Stimulated activated CD4-positive, alpha-beta T cell treated with anti-CD3 and anti-CD28 coated beads, Interleukin-4, amount 100 ng/mL, for 1 hour (primary cell): ENCODE data around the gene C2CD4D.
A peak's percentile ranks its signal among the peaks of the same experiment; 100 is the strongest.
"Not testable (repeated sequence)": the region's sequence is repeated elsewhere in the genome, so short reads cannot be mapped to it uniquely, and the experiment has no call there.

Source experiments
- DNase-seq: peaks from one replicate; pipeline ENCODE4 v3.0.0-alpha.2; 2020

The C2CD4D gene

DNA sequence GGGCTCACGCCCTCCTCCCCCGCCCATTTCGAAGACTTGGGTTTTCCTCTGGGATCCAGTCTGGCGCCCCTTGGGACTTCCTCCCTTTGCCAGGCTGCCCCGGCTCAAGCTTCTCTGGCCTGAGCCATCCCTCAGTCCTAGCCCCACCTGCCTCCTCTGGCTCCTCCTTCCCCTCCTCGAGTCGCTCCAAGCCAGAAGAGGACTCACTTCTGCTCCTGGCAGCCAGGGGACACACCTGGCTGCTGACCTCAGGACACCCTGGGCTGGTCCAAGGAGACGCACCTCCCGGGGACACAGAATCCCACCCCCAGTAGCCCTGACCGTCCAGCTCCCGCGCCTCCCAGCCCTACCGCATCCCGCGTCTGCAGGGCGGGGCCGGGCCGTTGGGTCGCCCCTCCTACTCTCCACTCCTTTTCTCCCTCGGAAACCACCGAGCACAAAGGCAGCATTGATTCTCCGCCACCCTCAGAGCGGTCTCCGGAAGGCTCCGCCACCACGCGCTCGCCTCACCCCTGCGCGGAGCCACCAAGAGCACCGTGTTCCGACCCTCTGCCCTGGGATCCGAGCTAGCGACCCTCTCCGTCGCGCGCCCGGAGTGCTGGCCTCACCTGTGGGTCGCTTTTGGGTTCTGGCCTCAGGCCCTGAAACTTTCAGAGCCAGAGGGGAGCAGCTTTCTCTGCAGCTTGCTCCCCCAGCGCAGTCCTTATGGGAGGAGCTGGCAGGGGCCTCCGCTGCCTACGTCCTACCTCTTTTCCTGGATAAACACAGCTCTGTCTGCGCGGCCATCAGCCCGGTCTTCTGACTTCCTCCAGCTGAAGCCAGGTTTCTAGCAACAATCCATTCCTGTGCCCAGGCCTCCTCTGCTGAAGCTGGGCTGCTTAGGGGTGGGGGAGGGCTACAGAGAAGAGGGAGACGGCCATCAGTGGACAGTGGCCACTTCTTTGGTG, at the start of gene C2CD4D:
C2CD4D (minus strand) TSS at position 364 of the 947 bp plus-strand sequence. CDS start 831 bp downstream, outside the sequence.
- peak; percentile 69 for DNase-seq

DNA sequence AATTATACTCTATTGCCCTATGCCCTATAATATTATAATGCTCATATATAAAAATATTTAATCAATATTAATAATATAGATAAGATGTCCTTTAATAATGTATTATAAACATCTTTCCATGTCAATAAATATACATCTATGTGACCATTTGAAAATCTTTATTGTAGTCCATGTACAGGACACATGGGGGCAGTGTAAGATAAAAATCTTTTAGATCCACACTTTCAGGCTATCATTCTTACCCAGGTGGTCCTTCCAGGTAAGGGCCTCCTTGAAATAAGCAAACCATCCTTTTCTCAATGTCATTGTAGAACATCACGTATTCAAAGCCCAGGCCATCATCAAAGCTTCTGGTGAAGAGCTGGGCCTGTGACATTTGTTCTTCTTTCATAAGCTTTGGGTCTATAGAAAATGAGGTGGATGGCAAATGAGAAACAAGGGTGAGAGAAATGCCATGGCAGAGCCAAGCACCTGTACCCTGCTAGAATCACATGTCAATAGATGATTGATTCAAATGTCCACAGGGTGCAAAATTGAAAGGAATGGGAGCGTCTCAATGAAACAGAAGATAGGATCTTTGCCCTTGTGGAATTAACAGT, 49.5 kb upstream of the C2CD4D start:
- DNase-seq = no peak

DNA sequence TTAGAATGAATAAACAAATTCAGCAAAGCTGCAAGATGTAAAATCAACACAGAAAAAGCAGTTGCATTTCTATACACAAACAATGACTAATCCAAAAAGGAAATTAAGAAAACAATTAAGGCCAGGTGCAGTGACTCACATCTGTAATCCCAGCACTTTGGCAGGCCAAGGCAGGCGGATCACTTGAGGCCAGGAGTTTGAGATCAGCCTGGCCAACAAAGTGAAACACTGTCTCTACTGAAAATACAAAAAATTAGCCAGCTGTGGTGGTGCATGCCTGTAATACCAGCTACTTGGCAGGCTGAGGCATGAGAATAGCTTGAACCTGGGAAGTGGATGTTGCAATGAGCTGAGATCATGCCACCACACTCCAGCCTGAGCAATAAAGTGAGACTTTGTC, 47.4 kb upstream of the C2CD4D start:
- no peak for DNase-seq

DNA sequence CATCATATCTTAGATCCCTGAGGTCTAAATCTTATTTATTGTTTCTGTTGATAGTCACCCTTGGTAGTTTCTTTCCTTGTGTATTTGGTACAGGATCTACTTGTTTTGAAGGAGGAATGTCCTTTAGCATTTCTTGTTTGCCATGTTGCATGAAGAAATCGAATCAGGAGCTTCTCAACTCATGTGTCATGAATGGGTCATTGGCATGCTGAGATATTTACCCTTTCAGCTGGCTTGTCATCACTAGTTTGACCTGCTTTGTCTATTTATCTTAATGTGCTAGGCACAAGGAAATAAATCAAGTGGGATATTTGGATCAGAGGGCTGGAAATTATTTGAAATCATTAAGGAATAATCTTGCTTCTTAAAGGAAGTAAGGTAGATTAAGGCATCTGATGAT, 45.9 kb upstream of the C2CD4D start:
- DNase-seq = no peak

DNA sequence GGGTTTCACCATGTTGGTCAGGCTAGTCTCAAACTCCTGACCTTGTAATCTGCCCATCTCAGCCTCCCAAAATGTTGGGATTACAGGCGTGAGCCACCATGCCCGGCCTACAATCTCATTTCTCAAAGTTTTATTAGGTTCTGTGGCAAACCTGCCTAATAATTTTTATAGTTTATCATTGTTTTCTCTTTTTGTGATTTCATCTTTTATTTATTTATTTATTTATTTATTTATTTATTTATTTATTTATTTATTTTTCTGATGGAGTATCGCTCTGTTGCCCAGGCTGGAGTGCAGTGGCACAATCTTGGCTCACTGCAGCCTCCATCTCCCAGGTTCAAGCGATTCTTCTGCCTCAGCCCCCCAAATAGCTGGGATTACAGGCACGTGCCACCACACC, 45.3 kb upstream of the C2CD4D start:
- DNase-seq = not testable (repeated sequence)

DNA sequence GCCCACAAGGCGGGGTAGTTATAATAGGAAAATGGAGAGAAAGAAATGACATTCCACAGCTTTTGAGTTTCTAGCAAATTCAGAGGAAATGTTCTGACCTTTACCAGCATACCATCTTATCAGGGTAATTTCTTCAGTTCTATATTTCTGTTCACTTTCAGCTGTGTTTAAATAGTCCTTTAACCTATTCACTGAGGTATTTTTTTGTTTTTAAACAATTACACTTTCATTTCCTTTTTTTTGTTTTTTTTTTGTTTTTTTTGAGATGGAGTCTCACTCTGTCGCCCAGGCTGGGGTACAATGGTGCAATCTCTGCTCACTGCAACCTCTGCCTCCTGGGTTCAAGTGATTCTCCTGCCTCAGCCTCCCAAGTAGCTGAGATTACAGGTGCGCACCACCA, 44.8 kb upstream of the C2CD4D start:
- not testable (repeated sequence) for DNase-seq

DNA sequence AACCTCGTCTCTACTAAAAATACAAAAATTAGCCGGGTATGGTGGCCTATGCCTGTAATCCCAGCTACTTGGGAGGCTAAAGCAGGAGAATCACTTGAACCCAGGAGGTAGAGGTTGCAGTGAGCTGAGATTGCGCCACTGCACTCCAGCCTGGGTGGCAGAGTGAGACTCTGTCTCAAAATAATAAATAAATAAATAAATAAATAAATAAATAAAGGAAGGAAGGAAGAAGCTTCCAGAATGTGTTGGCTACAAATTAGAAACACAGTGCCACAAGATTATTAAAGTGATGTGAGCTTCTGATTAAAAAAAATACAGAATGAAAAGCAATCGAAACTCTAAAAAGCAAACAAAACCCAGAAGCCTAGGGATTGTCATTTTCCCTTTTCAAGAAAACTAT, 44.3 kb upstream of the C2CD4D start:
- not testable (repeated sequence) for DNase-seq

DNA sequence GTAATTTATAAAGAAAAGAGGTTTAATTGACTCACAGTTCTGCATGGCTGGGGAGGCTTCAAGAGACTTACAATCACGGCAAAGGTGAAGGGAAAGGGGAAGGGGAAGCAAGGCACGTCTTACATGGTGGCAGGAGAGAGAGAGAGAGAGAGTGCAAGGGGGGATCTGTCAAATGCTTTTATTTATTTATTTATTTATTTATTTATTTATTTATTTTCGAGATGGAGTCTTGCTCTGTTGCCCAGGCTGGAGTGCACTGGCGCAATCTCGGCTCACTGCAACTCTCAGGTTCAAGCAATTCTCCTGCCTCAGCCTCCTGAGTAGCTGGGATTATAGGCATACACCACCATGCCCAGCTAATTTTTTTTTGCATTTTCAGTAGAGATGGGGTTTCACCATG, 43.3 kb upstream of the C2CD4D start:
- DNase-seq = not testable (repeated sequence)

DNA sequence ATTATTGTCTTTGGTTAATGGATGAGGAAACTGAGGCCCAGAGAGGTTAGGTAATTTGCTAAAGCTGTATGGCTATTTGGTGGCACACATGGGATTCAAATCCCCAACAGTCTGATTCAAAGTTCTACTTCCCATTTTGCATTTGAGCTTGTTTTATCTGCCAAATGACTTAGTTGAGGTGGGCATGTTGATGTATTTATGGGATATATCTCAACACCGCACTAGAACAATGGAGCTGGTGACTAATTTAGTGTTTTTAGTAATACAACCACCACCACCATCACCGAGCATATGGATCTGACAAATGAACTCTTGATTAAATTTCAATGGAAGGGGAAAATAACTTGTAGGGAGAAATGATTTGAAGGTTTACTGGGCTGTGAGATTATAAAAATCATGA, 42.8 kb upstream of the C2CD4D start:
- no peak for DNase-seq

DNA sequence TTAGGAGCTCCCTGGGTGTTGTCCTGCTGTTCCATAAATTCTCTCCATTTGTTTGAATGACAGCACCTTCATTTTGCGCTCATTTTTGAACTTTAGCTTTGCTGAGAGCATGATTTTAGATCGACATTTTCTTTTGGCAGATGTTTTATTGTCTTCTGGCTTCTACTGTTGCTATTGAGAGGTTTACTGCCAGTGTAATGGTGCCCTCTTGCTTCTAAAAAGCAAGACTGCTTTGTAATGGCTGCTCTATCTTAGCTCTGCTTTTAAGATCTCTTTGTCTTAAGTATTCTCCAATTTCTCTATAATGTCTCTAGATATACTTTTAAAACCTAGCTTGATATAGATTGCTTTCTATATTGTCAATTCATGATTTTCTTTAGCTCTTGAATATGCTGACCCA, 41.9 kb upstream of the C2CD4D start:
- DNase-seq = no peak

DNA sequence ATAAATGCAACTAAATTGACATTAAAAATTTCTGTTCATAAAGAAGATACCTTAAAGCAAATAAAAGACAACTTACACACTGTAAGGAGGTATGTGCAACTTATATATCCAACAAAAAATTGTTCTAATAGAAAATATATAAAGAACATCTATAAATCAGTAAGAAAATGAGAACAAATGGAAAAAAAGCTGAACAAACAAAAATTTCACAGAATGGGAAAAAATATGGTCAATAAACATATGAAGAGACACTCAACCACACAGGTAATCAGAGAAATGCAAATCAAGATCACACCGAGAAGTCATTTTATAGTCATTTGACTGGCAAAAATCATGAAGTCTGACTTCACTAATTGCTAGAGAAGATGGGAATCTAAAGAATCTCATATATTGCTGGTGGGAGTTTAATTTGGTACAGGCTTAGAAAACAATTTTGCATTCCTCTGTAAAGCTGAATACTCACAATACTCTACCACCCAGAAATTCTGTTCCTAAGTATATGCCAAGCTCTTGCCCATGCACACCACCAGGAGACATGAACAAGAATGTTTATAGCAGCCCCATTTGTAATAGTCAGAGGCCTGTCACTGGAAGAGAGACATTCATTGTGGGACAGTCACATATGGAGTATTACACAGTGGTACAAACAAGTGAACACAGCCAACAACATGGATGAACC, 35.9 kb upstream of the C2CD4D start:
- DNase-seq = no peak

DNA sequence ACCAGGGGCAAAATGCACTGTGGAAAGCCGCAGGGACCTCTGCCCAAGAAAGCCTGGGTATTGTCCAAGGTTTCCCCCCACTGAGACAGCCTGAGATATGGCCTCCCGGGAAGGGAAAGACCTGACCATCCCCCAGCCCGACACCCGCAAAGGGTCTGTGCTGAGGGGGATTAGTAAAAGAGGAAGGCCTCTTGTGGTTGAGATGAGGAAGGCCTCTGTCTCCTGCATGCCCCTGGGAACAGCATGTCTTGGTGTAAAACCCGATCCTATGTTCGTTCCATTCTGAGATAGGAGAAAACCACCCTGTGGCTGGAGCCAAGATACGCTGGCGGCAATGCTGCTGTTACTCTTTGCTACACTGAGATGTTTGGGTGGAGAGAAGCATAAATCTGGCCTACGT, 33.2 kb upstream of the C2CD4D start:
- not testable (repeated sequence) for DNase-seq

DNA sequence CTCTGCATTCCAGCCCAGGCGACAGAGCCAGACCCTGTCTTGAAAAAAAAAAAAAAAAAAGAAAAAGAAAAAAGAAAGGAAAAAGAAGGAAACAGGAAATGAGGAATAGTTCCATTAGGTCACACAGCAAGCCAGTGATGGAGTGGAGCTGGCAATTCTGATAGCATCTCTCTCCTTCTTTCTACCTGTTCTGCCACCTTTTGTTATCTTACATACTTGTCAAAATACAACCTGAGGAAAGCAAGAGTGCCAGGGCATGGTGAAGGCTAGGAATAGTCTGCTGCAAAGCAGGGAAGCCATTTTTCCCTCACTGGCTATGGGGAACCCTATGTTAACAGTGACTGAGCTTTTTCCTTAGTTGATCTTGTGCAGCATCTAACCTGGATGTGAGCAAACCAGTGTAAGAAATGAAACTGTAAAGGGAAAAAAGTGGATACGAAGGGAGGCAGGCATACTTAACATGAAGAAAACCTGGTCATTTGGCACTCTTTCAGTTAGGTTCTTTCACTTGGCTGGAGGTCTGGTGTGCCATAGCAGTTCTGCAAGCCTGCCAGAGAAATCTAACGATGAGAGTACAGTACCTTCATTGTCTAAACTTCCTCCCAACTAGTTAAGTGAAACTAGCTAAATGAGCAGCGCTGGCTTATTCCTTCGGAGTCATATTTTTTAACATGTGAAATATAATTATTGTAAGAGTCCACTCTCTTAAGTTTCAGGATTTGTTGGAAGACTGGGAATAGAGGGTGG, 31.8 kb upstream of the C2CD4D start:
- no peak for DNase-seq

DNA sequence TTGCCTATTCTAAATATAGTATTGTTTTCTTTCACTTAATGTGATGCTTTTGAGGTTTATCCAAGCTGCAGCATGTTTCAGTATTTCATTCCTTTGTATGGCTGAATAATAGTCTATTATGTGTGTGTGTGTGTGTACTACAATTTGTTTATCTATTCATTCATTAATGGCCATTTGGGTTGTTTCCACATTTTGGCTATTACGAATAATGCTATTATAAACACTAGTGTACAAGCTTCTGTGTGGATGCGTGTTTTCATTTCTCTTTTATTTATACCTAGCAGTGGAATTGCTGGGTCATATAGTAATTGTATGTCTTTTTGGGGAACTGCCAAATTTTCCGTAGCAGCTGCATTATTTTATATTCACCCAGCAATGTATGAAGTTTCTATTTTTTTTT, 28.9 kb upstream of the C2CD4D start:
- DNase-seq = no peak

DNA sequence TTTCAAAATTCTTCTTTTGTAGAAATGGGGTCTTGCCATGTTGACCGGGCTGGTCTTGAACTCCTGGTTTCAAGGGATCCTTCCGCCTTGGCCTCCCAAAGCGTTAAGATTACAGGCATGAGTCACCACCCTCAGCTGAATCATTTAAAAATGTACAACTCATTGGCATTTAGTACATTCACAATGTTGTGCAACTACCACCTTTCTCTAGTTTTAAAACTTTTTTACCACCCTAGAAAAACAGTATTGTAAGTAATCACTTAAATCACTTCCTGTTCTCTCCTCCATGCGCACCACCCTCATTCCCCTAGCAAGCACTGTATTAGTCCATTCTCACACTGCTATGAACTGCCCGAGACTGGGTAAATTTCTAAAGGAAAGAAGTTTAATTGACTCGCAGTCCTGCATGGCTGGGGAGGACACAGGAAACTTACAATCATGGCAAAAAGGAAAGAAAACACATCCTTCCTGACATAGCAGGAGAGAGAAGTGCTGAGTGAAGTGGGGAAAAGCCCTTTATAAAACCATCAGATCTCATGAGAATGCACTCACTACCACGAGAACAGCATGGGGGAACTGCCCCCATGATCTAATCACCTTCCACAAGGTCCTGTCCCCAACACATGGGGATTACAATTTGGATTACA, 28.3 kb upstream of the C2CD4D start:
- no peak for DNase-seq

DNA sequence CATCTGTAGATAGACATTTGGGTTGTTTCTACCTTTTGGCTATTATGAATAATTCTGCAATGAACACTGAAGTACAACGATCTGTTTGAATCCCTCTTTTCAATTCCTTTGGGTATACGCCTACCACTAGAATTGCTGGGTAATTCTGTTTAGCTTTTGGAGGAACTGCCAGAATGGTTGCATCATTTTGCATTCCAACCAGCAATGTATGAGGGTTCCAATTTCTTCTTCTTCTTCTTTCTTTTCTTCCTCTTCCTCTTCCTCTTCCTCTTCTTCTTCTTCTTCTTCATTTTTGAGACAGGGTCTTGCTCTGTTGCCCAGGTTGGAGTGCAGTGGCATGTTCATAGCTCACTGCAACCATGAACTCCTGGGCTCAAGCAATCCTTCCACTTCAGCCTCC, 27.7 kb upstream of the C2CD4D start:
- no peak for DNase-seq

DNA sequence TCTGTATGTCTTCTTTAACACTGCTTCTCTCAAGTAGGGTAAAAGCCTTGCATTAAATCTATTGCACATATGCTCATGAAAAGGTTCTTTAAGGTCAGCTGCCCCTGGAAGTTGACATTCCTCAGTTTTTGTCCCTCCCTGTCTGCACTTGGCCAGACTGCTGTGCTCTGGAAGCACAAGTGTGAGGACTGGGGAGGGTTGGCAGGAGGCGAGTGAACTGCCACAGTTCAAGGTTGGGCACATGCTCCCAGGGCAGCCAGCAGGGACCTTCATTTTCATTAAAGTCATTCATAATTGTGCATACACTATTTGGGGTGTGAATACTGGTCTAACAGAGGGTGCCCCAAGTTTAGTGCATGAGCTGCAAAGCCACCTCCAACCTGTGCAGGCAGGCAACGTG, 24.8 kb upstream of the C2CD4D start:
- DNase-seq = no peak

DNA sequence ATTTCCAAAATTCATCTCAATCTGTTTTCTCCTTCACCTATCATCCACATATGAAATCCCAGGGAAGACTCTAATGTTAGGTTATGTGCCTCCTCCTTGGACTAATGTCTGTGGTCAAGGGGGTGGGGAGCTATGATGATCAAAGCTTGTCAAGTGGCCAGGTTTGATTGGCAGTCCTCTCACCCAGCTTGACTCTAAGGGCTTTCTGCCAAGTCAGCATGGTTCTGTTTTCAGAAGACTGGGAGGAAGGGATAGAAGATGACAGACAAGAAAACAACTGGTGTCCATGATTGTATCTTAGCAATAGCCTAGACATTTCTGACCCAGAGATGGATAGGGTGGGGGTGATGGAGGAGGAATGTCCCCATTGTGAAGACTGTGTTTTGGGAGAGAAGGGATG, 23.0 kb upstream of the C2CD4D start:
- DNase-seq = no peak

DNA sequence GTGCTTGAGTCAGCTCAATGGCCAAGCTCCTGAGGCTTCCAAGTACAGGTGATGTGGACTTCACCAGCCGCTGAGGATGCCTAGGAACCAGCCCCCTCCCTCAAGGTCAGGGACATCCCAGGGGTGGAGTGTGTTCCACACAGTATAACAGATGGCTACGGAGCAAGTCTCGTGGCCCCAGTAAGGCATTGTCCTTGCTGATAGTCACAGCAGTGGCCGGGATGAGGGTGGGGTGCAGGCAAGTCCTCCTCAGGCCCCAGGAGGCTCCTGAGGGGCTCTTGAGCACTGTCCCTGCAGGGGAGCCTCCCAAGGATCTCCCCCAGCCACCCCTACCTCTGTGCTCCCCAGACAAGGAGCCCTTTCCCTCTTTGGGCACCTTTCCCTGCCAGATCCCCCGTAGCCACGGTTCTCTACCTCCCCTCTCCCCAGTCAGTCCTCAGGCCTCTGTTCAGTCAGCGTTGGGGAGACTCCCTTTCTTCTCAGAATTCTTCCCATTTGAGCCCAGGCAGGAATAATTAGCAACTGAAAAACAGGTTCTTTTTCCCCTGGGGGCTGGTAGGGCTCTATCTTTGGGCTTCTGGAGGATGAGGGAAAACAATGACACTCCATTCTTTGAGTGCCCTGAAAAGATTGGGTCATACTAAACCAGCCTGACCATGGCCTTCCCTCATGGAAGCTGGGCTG, 21.0 kb upstream of the C2CD4D start:
- no peak for DNase-seq

DNA sequence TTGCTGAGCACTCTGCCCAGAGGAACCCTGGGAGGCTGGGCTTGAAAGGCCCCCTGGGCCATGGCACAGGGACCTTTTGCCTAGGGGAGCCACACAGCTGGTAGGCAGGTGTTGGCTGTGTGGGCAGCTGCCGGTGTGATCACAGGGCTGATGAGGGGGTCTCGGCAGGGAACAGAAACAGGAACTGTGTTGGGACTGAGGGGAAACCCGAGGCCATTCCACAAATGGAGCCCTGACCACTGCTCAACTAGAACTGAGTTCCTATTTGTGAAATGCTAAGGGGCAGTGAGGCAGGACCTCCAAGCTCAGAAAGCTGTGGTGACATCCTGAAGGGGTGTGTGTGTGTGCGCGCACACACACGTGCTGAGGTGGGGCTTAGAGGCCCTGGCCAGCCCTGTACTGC, 20.3 kb upstream of the C2CD4D start:
- DNase-seq = no peak

DNA sequence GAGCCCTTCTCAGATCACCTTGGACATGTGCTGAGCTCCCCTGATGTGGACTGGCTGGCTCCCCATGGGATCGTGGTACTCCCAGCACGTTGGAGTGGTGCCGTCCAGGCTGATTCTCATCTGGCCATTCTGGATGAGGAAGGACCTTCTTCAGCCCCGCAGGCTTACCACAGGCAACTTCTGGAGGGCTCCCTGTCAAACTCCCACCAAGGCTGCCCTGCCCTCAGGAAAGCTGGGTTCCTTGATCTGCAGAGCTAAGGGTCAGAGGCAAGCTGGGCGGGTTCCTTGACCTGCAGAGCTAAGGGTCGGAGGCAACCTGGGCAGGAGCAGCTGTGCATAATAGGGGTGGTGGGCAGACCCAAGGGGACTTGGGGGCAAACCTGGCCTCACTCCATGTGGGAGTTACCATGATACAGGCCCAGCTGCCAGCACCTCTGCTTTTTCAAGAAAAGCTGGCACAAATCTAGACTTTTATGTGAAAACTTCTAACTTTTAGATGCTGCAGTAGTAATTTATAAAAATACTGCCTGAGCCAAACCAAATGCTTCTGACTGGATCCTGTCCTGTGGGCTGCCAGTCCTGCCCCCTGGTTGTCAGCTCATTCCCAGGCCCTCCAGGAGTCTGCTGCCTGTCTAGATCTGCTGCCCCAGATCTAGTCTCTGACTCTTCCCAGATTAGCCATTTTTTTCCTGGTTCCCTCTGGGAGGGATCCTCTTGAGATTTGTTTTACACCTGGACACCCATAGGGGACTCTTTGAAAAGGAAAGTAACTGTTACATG, 19.5 kb upstream of the C2CD4D start:
- no peak for DNase-seq
